HepG2 (cell line): Measurements from ENCODE around the gene GIPC1. TPM values are rescaled to one million over a fixed set of nuclear protein-coding genes. Genes with fewer than 3 reads are reported as not detected.

Experiments
- DNMT3B ChIP-seq: conservative IDR thresholded peaks from 2 replicates; pipeline ENCODE4 v1.6.1; 2016; ENCODE audit warnings: missing biosample characterization, control low read depth
- ELF1 ChIP-seq: sonication (generic); formaldehyde crosslinking; IDR thresholded peaks from 2 replicates; pipeline ENCODE4 v1.4.0; 2020; ENCODE audit warnings: missing genetic modification reagents
- ETV5 ChIP-seq: IDR thresholded peaks from 2 replicates; pipeline ENCODE4 v1.6.1; 2018; ENCODE audit warnings: missing biosample characterization, missing genetic modification reagents, inconsistent platforms, borderline replicate concordance
- JUNB ChIP-seq: sonication (generic); formaldehyde crosslinking; IDR thresholded peaks from 2 replicates; pipeline ENCODE4 v1.8.0; 2022; ENCODE audit warnings: missing genetic modification reagents, mild to moderate bottlenecking, borderline replicate concordance
- KDM3A ChIP-seq: IDR thresholded peaks from 2 replicates; pipeline ENCODE4 v1.6.1; 2018; ENCODE audit warnings: low read depth, missing compliant biosample characterization
- PAWR ChIP-seq: sonication (generic); formaldehyde crosslinking; IDR thresholded peaks from 2 replicates; pipeline ENCODE4 v1.4.0; 2020; ENCODE audit warnings: missing genetic modification reagents, mild to moderate bottlenecking, borderline replicate concordance
- PRMT3 ChIP-seq: sonication (generic); formaldehyde crosslinking; IDR thresholded peaks from 2 replicates; pipeline ENCODE4 v1.8.1; 2022; ENCODE audit warnings: low read depth, mild to moderate bottlenecking, moderate library complexity, missing genetic modification reagents, borderline replicate concordance
- USF2 ChIP-seq, 2 experiments: sonication (generic) in 1 of 2; formaldehyde crosslinking in 1 of 2; IDR thresholded peaks; 2 replicates each; pipeline versions ENCODE4 v1.5.1 to v1.6.1; 2011 to 2020; ENCODE audit warnings: borderline replicate concordance in 1 of 2, low read depth in 1 of 2, low read length in 1 of 2, mild to moderate bottlenecking in 1 of 2, missing genetic modification reagents in 1 of 2, moderate library complexity in 1 of 2
- ZNF350 ChIP-seq: sonication (generic); formaldehyde crosslinking; IDR thresholded peaks from 2 replicates; pipeline ENCODE4 v1.4.0; 2020; ENCODE audit warnings: mild to moderate bottlenecking, low read depth, missing genetic modification reagents, borderline replicate concordance
- ZNF768 ChIP-seq: sonication (generic); formaldehyde crosslinking; IDR thresholded peaks from 2 replicates; pipeline ENCODE4 v1.4.0; 2020; ENCODE audit warnings: missing genetic modification reagents
- polyA plus RNA-seq, 8 experiments: library from polyadenylated mRNA; depleted of rRNA in 3 of 8; stranded (reverse) in 7 of 8; unstranded in 1 of 8; fragments of >200 nt; fragmentation: Illumina TruSeq in 4 of 8; extraction: Trizol in 4 of 8; gene quantifications; 2 replicates each; pipeline versions ENCODE4 v1.2.1 to v1.2.3, GENCODE V29; 2011 to 2016; ENCODE audit warnings: low read depth in 4 of 8, missing spikeins in 1 of 8, mixed read lengths in 1 of 8; ENCODE audit not compliant: insufficient read depth in 1 of 8
- total RNA-seq, 5 experiments: library from RNA; depleted of rRNA; stranded (reverse); fragments of >200 nt; fragmentation: Illumina TruSeq; extraction: Trizol; gene quantifications; 2 replicates each; pipeline ENCODE4 v1.2.3, GENCODE V29; 2016; ENCODE audit warnings: low read depth in 1 of 5
- TF ChIP-seq, protein P1 (sequence below): sonication (generic); formaldehyde crosslinking; IDR thresholded peaks from 2 replicates; pipeline ENCODE4 v1.4.0; 2020; ENCODE audit warnings: mild to moderate bottlenecking, missing genetic modification reagents
- TF ChIP-seq, protein P2 (sequence below), 2 experiments: sonication (generic) in 1 of 2; formaldehyde crosslinking in 1 of 2; IDR thresholded peaks; 2 replicates each; pipeline versions ENCODE4 v1.4.0 to v1.6.1; 2018 to 2020; ENCODE audit warnings: missing genetic modification reagents in 2 of 2, borderline replicate concordance in 1 of 2, low read depth in 1 of 2, mild to moderate bottlenecking in 1 of 2, missing biosample characterization in 1 of 2
- TF ChIP-seq, protein P3 (sequence below): sonication (generic); formaldehyde crosslinking; IDR thresholded peaks from 2 replicates; pipeline ENCODE4 v1.5.0; 2020; ENCODE audit warnings: mild to moderate bottlenecking, missing genetic modification reagents, borderline replicate concordance

Gene GIPC1
- total and polyA plus RNA-seq, 2 of the 13 experiments (the other 11 are each of a cell fraction or from before 2014, with no cell fraction given): 27.1 to 48.1 TPM

- TF ChIP-seq, protein P1, sequence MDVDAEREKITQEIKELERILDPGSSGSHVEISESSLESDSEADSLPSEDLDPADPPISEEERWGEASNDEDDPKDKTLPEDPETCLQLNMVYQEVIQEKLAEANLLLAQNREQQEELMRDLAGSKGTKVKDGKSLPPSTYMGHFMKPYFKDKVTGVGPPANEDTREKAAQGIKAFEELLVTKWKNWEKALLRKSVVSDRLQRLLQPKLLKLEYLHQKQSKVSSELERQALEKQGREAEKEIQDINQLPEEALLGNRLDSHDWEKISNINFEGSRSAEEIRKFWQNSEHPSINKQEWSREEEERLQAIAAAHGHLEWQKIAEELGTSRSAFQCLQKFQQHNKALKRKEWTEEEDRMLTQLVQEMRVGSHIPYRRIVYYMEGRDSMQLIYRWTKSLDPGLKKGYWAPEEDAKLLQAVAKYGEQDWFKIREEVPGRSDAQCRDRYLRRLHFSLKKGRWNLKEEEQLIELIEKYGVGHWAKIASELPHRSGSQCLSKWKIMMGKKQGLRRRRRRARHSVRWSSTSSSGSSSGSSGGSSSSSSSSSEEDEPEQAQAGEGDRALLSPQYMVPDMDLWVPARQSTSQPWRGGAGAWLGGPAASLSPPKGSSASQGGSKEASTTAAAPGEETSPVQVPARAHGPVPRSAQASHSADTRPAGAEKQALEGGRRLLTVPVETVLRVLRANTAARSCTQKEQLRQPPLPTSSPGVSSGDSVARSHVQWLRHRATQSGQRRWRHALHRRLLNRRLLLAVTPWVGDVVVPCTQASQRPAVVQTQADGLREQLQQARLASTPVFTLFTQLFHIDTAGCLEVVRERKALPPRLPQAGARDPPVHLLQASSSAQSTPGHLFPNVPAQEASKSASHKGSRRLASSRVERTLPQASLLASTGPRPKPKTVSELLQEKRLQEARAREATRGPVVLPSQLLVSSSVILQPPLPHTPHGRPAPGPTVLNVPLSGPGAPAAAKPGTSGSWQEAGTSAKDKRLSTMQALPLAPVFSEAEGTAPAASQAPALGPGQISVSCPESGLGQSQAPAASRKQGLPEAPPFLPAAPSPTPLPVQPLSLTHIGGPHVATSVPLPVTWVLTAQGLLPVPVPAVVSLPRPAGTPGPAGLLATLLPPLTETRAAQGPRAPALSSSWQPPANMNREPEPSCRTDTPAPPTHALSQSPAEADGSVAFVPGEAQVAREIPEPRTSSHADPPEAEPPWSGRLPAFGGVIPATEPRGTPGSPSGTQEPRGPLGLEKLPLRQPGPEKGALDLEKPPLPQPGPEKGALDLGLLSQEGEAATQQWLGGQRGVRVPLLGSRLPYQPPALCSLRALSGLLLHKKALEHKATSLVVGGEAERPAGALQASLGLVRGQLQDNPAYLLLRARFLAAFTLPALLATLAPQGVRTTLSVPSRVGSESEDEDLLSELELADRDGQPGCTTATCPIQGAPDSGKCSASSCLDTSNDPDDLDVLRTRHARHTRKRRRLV: no peak
- TF ChIP-seq PAWR: no peak
- TF ChIP-seq, protein P2, sequence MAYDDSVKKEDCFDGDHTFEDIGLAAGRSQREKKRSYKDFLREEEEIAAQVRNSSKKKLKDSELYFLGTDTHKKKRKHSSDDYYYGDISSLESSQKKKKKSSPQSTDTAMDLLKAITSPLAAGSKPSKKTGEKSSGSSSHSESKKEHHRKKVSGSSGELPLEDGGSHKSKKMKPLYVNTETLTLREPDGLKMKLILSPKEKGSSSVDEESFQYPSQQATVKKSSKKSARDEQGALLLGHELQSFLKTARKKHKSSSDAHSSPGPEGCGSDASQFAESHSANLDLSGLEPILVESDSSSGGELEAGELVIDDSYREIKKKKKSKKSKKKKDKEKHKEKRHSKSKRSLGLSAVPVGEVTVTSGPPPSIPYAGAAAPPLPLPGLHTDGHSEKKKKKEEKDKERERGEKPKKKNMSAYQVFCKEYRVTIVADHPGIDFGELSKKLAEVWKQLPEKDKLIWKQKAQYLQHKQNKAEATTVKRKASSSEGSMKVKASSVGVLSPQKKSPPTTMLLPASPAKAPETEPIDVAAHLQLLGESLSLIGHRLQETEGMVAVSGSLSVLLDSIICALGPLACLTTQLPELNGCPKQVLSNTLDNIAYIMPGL (CRISPR knock-in tag; IDR thresholded peaks at IDR 0.05; ENCODE audit: borderline replicate concordance in 1 of 2, low read depth in 1 of 2): peak in 1 of 2 experiments; percentile 47; a peak in 2 of 4 replicates
- TF ChIP-seq ELF1 (CRISPR knock-in tag): peak; percentile 30; the same call in 1 of the 2 replicates
- no peak for TF ChIP-seq USF2 (IDR thresholded peaks at IDR 0.05; ENCODE audit: low read depth, low read length)
- no peak for TF ChIP-seq USF2 (CRISPR knock-in tag; IDR thresholded peaks at IDR 0.05; ENCODE audit: borderline replicate concordance)
- no peak for TF ChIP-seq JUNB
- no peak for TF ChIP-seq PRMT3 (CRISPR knock-in tag)
- TF ChIP-seq DNMT3B (CRISPR knock-in tag): no peak
- peak; percentile 57 for TF ChIP-seq ZNF768 (CRISPR knock-in tag)
- TF ChIP-seq, protein P3, sequence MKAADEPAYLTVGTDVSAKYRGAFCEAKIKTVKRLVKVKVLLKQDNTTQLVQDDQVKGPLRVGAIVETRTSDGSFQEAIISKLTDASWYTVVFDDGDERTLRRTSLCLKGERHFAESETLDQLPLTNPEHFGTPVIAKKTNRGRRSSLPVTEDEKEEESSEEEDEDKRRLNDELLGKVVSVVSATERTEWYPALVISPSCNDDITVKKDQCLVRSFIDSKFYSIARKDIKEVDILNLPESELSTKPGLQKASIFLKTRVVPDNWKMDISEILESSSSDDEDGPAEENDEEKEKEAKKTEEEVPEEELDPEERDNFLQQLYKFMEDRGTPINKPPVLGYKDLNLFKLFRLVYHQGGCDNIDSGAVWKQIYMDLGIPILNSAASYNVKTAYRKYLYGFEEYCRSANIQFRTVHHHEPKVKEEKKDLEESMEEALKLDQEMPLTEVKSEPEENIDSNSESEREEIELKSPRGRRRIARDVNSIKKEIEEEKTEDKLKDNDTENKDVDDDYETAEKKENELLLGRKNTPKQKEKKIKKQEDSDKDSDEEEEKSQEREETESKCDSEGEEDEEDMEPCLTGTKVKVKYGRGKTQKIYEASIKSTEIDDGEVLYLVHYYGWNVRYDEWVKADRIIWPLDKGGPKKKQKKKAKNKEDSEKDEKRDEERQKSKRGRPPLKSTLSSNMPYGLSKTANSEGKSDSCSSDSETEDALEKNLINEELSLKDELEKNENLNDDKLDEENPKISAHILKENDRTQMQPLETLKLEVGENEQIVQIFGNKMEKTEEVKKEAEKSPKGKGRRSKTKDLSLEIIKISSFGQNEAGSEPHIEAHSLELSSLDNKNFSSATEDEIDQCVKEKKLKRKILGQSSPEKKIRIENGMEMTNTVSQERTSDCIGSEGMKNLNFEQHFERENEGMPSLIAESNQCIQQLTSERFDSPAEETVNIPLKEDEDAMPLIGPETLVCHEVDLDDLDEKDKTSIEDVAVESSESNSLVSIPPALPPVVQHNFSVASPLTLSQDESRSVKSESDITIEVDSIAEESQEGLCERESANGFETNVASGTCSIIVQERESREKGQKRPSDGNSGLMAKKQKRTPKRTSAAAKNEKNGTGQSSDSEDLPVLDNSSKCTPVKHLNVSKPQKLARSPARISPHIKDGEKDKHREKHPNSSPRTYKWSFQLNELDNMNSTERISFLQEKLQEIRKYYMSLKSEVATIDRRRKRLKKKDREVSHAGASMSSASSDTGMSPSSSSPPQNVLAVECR (CRISPR knock-in tag): peak; percentile 25
- no peak for TF ChIP-seq KDM3A (CRISPR knock-in tag)
- 0 out of 2 replicates have a peak, but pooled peaks have one; percentile 7 for TF ChIP-seq ETV5 (CRISPR knock-in tag)
- no peak for TF ChIP-seq ZNF350 (CRISPR knock-in tag)
These were observed 23.6 kb downstream of the GIPC1 start (continued) for GRCh38 chr19:14472202-14472938.
